Tibial nerve (tissue), 4 donors: ENCODE data around the gene ASZ1.

Experiments
- CTCF ChIP-seq, 5 experiments: fragments of 200-600 bp in 3 of 5; fragments of 450-650 bp in 2 of 5; sonication (generic) in 3 of 5; IDR thresholded peaks; one replicate each; pipeline ENCODE4 v1.5.1; 2016 to 2019; ENCODE audit warnings: antibody characterized with exemption in 5 of 5, mild to moderate bottlenecking in 3 of 5, moderate library complexity in 2 of 5
- EP300 ChIP-seq, 2 donors: sonication (generic); formaldehyde crosslinking; IDR thresholded peaks; one replicate each; pipeline ENCODE4 v1.6.1; 2017; ENCODE audit warnings: antibody characterized with exemption in 2 of 2, mild to moderate bottlenecking in 1 of 2

- TF ChIP-seq CTCF (IDR thresholded peaks at IDR 0.05): no peak
- no peak for TF ChIP-seq EP300 (IDR thresholded peaks at IDR 0.05)
Observed at GRCh38 chr7:117405519-117405918, 21.8 kb downstream of the ASZ1 start.
